MM.1S (cell line): ENCODE data around the gene PRRX2.

Experiments
- CTCF ChIP-seq: fragments of 300-600 bp; sonication (generic); IDR thresholded peaks from 2 replicates; pipeline ENCODE4 v1.5.1; 2016; ENCODE audit warnings: antibody characterized with exemption, low read length, mixed read lengths
- EZH2 ChIP-seq: fragments of 300-600 bp; sonication (generic); optimal IDR thresholded peaks from 2 replicates; pipeline ENCODE3; 2017; ENCODE audit warnings: low read depth, mild to moderate bottlenecking, antibody characterized with exemption, low read length, mixed read lengths

GRCh38 chr9:129750013-129750638 is 84.7 kb downstream of the PRRX2 start:
- no peak for TF ChIP-seq EZH2
- no peak for TF ChIP-seq CTCF
